ENCODE results near the gene SUGP2.

Gene SUGP2

DNA sequence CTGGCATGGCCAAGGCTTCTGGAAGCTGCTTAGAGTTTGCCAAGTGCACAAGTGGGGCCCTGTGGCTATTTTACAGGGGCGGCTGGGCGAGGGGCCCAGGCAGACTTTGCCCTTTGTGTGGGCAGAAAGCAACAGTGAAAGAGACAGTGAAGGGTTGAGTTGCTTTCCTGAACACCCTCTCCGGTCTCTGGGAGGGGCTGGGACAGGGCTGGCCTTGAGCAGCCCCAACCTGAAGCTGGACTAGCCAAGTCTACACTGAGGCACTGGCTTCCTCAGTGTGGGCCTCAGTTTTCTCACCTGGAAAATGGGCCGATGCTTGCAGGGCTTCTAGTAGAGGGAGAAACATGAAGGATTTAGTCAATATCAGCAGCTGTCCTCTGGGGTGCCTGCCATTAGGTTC lies 89.9 kb downstream of the SUGP2 start:
- no peak for TF ChIP-seq TEAD4 (IDR thresholded peaks at IDR 0.05)
- TF ChIP-seq FOXM1 (IDR thresholded peaks at IDR 0.05; ENCODE audit: borderline replicate concordance, low read depth), result no peak
- no peak for TF ChIP-seq EGR1 (IDR thresholded peaks at IDR 0.05)
- TF ChIP-seq TCF12 (IDR thresholded peaks at IDR 0.05; ENCODE audit: low read depth), result no peak
- TF ChIP-seq, protein P1, sequence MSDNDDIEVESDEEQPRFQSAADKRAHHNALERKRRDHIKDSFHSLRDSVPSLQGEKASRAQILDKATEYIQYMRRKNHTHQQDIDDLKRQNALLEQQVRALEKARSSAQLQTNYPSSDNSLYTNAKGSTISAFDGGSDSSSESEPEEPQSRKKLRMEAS (IDR thresholded peaks at IDR 0.05), result no peak
- TF ChIP-seq, protein P2, sequence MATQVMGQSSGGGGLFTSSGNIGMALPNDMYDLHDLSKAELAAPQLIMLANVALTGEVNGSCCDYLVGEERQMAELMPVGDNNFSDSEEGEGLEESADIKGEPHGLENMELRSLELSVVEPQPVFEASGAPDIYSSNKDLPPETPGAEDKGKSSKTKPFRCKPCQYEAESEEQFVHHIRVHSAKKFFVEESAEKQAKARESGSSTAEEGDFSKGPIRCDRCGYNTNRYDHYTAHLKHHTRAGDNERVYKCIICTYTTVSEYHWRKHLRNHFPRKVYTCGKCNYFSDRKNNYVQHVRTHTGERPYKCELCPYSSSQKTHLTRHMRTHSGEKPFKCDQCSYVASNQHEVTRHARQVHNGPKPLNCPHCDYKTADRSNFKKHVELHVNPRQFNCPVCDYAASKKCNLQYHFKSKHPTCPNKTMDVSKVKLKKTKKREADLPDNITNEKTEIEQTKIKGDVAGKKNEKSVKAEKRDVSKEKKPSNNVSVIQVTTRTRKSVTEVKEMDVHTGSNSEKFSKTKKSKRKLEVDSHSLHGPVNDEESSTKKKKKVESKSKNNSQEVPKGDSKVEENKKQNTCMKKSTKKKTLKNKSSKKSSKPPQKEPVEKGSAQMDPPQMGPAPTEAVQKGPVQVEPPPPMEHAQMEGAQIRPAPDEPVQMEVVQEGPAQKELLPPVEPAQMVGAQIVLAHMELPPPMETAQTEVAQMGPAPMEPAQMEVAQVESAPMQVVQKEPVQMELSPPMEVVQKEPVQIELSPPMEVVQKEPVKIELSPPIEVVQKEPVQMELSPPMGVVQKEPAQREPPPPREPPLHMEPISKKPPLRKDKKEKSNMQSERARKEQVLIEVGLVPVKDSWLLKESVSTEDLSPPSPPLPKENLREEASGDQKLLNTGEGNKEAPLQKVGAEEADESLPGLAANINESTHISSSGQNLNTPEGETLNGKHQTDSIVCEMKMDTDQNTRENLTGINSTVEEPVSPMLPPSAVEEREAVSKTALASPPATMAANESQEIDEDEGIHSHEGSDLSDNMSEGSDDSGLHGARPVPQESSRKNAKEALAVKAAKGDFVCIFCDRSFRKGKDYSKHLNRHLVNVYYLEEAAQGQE (IDR thresholded peaks at IDR 0.05; ENCODE audit: low read depth), result no peak
- no peak for TF ChIP-seq CREB1 (IDR thresholded peaks at IDR 0.05; ENCODE audit: low read depth)
- no peak for TF ChIP-seq ZBTB7A (IDR thresholded peaks at IDR 0.05; ENCODE audit: low read depth)
- TF ChIP-seq, protein P3, sequence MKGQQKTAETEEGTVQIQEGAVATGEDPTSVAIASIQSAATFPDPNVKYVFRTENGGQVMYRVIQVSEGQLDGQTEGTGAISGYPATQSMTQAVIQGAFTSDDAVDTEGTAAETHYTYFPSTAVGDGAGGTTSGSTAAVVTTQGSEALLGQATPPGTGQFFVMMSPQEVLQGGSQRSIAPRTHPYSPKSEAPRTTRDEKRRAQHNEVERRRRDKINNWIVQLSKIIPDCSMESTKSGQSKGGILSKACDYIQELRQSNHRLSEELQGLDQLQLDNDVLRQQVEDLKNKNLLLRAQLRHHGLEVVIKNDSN (IDR thresholded peaks at IDR 0.05), result no peak
- no peak for TF ChIP-seq TAF1 (IDR thresholded peaks at IDR 0.05; ENCODE audit: low read depth)
- no peak for TF ChIP-seq YY1 (IDR thresholded peaks at IDR 0.05; ENCODE audit: low read depth)
- TF ChIP-seq RAD21 (IDR thresholded peaks at IDR 0.05; ENCODE audit: low read depth), result no peak
- no peak for TF ChIP-seq EP300 (IDR thresholded peaks at IDR 0.05; ENCODE audit: borderline replicate concordance)

DNA sequence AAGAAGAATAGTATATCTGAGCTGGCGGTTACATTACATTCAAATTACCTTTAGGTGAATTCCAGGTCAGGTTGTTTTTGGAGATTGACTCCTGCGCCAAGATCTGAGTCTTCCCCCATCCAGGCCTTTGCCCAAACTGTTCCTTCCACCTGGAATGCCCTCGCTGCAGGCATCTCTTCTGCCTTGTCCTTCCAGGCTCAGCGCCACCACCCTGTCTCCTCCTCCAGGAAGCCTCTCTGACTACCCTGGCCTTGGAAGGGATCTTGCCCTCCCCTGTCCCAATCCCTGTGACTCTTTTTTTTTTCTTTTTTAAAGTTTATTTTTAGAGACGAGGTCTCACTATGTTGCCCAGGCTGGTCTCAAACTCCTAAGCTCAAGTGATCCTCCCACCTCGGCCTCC lies 90.6 kb downstream of the SUGP2 start:
- TF ChIP-seq, protein P3 (IDR thresholded peaks at IDR 0.05), result no peak
- no peak for TF ChIP-seq EP300 (IDR thresholded peaks at IDR 0.05; ENCODE audit: borderline replicate concordance)
- TF ChIP-seq, protein P2 (IDR thresholded peaks at IDR 0.05; ENCODE audit: low read depth), result no peak

DNA sequence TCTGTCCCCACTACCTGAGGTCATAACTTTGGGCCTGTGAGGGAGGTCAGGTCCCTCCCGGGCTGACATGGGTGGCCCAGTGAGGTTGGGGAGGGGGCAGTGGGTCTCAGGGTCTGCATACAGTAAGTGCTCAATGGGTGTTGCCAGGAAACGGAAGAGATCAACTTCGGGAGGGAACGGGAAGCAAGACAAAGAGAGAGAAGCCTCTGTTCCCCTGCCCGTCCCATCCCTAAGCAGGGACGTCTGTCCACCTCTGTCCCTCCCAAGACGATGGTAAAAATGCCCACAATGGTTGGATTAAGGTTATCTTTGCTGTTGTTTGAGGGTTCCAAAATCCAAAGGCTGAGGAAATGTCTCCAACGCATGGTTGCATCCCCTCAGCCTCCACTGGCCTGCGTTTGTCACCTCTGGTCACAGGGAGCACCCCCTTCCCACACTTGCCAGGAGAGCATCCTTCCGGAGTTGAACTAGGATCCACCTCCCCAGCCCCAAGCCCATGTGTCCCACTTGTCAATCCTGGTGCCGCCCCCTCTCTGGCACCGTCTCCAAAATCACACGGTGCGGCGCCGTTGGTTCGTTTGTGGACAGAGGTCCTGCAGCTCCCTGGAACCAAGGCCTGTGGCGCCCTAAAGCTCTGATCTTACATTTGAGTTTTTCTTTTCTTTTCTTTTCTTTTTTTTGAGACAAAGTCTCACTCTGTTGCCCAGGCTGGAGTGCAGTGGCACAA lies 91.5 kb downstream of the SUGP2 start:
- TF ChIP-seq ZBTB7A (IDR thresholded peaks at IDR 0.05; ENCODE audit: low read depth), result no peak
- TF ChIP-seq, protein P2 (IDR thresholded peaks at IDR 0.05; ENCODE audit: low read depth), result no peak
- TF ChIP-seq TAF1 (IDR thresholded peaks at IDR 0.05; ENCODE audit: low read depth), result no peak
- TF ChIP-seq CEBPB (IDR thresholded peaks at IDR 0.05), result no peak
- no peak for TF ChIP-seq CREB1 (IDR thresholded peaks at IDR 0.05; ENCODE audit: low read depth)
- TF ChIP-seq EP300 (IDR thresholded peaks at IDR 0.05; ENCODE audit: borderline replicate concordance), result no peak
- TF ChIP-seq, protein P3 (IDR thresholded peaks at IDR 0.05), result no peak
- TF ChIP-seq, protein P1 (IDR thresholded peaks at IDR 0.05), result no peak
- no peak for TF ChIP-seq TEAD4 (IDR thresholded peaks at IDR 0.05)
- no peak for TF ChIP-seq FOXM1 (IDR thresholded peaks at IDR 0.05; ENCODE audit: borderline replicate concordance, low read depth)
- TF ChIP-seq TCF12 (IDR thresholded peaks at IDR 0.05; ENCODE audit: low read depth), result no peak
- no peak for TF ChIP-seq EGR1 (IDR thresholded peaks at IDR 0.05)
- TF ChIP-seq RAD21 (IDR thresholded peaks at IDR 0.05; ENCODE audit: low read depth), result no peak

Measured in Ishikawa (cell line).